DMS 273 (cell line): ENCODE measurements around the gene AGO3.
"Not testable (repeated sequence)": the region's sequence is repeated elsewhere in the genome, so short reads cannot be mapped to it uniquely, and the experiment has no call there.

Source experiments
- DNase-seq: peaks from one replicate; lab custom pipeline; 2025; ENCODE audit not compliant: unreplicated experiment; lab: John Stamatoyannopoulos, UW

The AGO3 gene

DNA sequence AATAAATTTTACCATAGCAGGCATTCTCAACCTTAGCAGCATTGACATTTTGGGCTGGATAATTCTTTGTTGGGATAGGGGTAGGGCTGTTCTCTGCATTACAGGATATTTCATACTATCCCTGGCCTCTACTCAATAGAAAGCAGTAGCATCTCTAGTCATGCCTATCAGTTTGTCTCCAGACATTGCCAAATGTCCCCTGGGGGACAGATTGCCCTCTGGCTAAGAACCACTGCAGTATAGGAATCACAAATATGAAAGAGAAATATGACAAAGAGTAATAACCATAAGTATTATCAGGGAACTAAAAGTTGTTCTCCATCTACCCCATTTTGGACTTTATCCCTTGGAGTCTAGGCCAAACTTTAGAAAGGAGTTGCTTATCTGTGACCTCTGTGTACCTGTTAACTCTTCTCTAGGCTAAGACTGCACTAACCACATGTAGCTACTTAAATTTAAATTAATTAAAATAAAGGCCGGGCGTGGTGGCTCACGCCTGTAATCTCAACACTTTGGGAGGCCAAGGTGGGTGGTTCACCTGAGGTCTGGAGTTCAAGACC lies 76.1 kb downstream of the AGO3 start:
- no peak for DNase-seq

DNA sequence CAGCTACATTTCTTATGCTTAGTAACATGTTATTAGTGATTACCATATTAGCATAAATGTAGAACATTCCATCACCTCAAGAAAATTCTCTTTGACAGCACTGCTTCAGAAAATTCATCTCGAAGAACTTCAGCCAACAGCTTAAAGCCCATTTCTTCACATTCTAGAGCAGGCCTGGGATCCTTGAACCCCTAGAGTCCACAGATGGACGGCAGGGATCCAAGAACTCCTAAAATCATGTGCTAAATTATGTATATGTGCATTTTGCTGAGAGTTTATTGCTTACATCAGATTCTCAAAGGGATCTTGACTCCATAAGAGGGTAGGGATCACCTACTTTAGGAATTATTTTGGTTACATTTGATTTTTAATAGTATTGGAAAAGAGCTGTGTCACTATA lies 76.8 kb downstream of the AGO3 start:
- DNase-seq, result no peak

DNA sequence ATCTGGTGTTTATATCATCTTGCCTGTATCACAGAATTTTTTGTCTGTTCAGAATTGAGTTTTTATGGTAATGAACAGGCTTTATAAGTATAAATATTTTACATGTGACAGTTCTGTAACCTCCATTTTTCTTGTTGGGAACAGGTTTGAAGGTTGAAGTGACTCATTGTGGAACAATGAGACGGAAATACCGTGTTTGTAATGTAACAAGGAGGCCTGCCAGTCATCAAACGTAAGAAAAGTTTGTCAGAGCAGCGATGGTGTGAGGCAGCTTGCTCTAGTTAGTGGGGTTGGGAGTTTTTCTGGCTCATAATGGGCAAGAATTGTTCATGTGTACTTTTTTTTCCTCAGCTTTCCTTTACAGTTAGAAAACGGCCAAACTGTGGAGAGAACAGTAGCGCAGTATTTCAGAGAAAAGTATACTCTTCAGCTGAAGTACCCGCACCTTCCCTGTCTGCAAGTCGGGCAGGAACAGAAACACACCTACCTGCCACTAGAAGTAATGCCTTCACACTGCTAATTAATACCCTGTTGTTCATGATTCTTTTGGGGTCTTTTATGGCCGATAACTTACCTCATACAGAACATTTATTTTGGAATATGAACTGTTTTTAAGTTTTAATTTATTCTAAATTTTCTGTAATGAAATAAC lies 77.8 kb downstream of the AGO3 start:
- DNase-seq, result no peak

DNA sequence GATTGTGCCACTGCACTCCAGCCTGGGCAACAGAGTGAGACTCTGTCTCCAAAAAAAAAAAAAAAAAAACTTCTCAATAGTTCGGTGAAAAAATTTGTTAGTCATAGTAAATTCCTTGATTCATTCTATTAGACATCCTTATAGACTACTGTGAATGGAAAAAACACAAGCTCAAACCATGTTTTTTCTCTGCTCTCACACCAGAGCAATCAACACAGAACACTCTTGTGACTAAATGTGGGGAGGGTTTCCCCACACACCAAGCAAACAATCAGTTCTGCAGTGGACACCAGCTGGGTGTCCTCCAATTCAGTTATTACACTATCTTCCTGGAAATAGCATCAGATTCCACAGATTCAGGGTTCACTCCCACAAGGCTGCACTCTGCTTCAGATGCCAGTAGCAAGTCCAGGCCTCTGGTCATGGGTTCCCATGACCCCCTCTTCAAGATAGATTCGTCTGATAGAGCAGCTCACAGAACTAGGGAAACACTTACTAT lies 83.9 kb downstream of the AGO3 start:
- DNase-seq, result no peak

DNA sequence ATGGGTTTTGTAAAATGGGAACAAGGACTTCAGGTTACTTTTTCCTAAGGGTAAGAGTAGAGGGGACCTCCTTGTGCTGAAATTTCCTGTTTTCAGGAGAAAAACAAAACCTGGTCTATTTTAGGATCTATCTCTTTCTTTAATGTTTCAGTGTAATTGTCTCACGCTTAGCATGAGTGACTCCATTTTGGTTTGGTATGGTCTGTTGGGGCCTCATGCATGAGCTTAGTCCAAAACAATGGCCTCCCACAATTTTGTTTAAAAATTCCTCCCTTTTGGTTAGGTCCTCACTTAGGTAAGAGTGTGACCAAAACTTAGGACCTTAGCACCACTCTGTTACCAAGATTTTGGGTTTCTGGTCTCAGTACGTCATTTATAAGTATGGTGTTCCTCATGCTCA lies 85.8 kb downstream of the AGO3 start:
- no peak for DNase-seq

DNA sequence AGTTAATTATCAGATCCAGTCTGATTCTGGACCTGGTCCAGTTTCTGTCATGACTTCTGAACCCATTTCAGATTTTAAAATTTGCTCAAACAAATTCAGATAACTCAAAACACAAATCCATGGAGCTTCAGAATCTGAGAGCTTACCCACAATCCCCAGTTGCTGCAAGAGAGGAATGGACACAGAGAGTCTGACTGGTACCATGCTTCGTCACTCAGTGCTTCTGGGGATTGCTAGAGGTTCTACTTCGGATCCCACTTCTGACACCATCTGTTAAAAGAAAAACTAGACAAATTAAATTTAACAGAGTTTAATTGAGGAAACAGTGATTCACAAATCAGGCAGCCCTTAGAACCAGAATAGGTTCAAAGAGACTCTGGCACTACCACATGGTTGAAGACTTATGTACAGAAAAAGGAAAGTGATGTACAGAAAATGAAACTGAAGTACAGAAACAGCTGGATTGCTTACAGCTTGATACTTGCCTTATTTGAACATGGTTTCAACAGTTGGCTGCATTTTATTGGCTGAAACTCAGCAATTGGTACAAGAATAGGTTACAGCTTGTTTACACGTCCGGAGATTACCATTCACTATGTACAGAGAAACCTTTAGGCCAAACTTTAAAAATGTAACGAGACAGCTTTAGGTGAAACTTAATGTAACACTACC lies 92.3 kb downstream of the AGO3 start:
- no peak for DNase-seq

DNA sequence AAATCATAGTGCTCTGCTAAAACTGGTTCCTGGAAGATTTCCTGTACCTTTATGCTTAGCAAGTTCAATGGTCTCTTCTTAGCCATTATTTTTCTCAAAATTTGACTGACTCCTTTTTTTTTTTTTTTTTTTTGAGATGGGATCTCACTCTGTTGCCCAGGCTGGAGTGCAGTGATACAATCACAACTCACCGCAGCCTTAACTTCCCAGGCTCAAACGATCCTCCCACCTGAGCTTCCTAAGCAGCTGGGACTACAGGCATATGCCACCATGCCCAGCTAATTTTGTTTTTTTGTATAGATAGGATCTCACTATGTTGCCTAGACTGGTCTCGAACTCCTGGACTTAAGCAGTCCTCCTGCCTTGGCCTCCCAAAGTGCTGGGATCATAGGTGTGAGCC lies 93.1 kb downstream of the AGO3 start:
- DNase-seq, result not testable (repeated sequence)

DNA sequence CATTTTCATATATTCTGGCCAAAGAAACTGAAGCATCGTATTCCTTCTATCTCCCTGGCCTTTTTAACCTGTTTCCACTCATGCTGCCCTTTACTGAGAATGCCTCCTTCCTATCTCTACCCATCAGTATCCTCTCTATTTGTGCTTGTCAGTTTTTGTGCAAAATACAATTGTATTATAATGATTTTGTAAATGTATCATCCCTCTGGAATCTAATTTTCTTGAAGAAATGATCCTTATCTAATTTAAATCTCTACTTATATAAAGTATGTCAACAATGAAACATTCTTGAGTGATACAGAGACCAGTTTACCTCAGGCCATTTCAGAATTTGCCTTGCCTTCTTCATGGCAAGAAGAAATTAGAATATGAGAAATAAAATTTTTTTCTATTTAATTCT lies 93.9 kb downstream of the AGO3 start:
- DNase-seq, result no peak

DNA sequence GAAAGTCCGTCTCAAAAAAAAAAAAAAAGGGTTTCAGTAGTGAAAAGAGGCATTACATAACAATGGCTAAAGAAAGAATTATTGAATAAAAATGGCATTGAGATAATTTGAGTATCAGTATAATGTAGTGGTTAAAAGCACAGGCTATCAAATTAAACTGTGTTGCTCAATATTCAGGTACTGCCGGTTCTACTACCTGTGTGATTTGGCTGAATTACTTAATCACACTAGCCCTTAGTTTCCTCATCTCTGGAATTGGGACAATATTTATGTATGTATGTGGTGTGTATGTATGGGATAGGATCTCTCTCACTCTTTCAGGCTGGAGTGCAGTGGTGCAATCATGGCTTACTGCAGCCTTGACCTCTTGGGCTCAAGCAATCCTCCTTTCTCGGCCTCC lies 96.9 kb downstream of the AGO3 start:
- no peak for DNase-seq

DNA sequence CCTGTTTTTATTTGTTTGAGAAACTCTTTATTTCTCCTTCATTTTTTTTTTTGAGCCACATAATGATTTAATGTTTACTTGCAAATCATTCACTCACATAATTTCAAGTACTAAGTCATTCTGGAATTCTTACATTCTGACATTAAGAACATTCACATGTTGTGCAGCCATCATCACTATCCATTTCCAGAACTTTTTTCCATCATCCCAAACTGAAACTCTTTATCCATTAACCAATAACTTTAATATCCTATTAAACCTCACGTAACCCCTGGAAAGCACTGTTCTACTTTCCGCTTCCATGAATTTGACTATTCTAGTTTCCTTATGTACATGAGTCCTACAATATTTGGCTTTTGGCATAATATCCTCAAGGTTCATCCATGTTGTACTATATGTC lies 100.5 kb downstream of the AGO3 start:
- DNase-seq, result no peak

DNA sequence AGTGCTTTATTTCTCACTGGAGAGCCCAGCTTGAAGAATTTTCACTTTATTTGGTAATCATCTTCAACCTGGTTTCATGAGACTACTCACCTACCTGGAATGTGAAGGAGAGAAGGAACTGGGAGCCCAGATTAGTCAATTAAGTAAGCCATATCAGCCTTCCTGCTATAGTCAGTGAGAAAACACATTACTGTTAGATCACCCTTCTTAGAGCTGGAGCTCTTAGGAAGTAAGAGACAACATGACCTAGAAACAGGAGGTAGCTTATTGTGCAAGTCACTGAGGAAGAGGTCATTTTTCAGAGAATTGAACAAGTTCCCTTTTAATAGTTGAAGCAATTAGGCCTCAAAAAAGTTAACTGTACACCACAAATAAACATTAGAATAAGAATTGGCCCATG lies 103.8 kb downstream of the AGO3 start:
- no peak for DNase-seq

DNA sequence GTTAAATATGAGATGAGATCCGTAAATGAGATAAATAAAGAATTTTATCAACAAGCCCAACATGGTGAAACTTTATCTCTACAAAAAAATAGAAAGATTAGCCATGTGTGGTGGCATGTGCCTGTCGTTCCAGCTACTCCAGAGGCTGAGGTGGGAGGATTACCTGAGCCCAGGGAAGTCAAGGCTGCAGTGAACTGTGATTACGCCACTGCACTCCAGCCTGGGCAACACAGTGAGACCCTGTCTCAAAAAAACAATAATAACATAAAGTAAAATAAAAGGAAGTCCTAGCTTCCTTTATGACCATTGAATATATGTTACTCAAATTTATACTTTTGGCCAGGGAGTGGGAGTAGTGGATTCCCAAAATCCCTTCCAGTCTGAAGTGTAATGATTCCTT lies 104.2 kb downstream of the AGO3 start:
- no peak for DNase-seq

DNA sequence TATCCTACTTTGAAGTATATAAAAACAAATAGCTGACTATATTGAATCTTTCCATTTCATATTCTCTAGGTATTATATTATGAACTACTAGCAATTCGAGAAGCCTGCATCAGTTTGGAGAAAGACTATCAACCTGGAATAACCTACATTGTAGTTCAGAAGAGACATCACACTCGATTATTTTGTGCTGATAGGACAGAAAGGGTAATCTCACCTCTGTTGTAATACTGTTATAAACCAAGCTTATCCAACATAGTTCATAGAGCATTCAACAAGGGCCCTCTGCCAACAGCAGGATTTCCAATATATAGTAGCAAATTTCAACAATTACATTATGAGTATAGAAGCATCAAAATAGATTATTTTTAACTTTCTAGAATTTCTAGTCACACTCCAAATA lies 109.3 kb downstream of the AGO3 start:
- DNase-seq, result no peak

DNA sequence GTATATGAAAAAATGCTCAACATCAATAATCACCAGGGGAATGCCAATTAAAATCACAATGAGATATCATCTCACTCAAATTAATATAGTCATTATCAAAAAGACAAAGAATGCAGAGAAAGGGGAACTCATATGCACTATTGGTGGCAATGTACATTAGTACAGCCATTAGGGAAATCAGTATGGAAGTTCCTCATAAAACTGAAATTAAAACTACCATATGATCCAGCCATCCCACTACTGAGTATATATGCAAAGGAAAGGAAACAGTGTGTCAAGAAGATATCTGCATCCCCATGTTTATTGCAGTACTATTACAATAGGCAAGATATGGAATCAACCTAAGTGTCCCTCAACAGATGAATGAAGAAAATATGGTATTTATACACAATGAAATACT lies 120.9 kb downstream of the AGO3 start:
- DNase-seq, result no peak

DNA sequence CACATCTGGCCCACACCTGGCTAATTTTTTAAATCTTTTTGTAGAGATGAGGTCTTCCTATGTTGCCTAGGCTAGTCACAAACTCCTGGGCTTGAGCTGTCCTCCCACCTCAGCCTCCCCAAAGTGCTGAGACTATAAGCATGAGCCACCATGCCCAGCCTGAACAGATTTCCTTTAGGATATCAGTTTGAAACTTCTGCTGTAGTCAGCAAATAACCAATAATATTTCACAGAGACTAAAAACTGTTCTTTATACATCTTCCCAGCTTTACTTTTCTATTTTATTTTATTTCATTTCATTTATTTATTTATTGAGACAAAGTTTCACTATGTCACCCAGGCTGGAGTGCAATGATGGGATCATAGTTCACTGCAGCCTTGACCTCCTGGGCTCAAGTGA lies 123.1 kb downstream of the AGO3 start:
- DNase-seq, result no peak

DNA sequence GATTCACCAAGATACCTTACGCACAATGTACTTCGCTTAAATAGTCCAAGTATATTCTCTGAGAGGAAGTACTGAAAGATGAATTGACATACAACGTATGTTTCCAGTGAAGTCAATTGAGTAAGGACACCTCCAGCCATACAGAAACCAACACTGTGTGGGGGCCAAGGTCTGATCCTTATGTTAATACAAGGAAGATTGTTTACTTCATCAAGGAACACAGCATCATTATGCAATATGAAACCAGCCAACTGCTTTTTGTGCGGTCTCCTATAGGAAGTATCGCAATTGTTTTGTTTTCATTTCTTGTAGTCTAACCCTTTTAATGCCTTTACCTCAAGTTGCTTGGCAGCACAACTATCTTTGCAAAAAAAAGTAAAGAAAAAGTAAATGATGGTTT lies 124.8 kb downstream of the AGO3 start:
- no peak for DNase-seq

DNA sequence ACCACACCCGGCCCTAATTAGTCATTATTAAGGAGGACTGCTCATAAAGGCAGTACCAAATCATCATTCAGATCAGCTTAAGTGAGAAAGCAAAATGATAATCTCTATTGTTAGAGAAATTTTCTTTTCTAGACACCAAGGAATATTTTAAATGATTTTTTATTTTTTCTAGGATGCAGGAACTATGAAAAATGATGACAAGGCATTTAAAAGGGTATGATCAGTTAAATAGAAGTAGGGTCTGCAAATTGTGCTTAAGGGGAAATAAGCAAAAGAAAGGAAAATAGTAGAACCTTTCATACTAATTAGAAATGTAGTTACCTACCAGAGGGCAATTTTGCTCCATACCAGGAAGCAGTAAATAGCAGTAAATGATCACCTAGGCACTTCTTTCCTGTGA lies 131.4 kb downstream of the AGO3 start:
- no peak for DNase-seq

DNA sequence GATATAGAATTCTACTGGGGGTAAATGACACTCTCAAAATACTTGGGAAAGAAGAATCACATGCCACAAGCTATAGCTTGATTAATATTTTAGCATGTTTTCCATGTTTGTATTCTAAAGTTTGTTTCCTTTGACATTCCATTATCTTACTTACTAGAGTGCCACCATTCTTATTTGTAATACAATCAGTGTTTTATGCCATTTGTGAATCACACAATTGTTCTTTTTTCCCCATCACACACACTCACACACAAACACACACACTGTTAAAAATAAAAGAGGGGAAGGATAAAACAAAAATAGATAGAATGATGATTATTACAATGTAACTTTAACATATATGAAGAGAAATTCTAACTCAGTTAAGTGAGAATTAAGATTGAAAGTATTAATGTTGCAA lies 137.0 kb downstream of the AGO3 start:
- DNase-seq, result no peak

DNA sequence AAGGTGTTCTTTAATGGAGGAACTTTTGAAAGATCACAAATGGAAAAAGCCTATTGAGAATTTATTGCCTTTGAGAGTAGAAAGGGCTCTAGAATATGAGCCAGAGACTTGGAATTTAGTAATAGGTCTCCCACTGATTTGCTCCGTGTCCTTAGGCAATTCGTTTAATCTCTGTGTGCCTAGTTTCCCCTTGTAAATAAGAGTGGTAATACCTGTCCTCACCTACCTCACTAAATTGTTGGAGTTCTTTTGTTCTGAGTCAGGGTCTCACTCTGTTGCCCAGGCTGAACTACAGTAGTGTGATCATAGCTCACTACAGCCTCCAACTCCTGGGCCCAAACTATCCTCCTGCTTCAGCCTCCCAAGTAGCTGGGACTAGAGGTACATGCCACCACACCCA lies 138.0 kb downstream of the AGO3 start:
- DNase-seq, result no peak

DNA sequence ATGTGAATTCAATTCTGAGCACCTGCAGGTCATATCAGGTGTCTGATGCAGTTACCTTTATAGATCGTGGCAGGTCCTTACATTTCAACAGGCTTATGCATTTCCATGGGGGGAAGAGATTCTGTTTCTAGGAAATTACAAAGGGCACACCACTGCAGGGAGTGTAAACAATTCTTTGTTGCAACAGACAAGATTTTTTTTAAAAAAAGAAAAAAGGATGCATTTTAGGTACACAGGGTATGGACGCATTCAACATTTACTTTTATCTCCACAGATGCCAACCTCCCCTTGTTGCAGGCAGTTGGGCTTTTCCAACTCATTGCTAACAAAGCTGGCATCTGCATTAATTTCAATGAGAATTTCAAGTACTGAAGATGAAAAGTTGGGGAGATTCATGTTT lies 139.4 kb downstream of the AGO3 start:
- no peak for DNase-seq

DNA sequence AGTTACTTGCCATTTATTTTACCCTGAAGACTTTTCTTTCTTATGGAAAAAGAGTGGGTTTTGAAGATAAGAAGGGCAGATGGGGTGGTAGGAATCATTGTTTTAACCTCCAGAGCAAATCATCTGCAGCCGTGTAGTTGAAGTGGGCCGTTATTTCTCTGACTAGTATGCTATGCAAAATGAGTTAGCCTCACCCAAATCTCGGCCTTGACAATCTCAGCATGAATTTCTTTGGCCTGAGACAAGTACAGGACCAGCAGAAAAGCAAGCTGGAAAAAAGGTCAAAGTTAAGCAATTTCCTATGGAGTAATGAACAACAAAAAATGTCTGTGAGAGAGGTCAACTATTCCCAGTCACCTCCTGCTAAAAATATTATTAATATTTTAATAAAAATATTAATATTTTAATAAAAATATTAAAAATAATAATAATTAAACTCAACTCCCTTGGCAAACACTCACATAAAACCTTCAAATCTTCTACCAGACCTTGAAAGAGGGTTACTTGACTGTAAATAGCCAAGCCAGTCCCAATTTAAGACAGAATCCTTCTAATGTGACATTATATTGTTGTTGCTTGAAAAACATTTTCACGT lies 146.2 kb downstream of the AGO3 start:
- DNase-seq, result peak; percentile 20

DNA sequence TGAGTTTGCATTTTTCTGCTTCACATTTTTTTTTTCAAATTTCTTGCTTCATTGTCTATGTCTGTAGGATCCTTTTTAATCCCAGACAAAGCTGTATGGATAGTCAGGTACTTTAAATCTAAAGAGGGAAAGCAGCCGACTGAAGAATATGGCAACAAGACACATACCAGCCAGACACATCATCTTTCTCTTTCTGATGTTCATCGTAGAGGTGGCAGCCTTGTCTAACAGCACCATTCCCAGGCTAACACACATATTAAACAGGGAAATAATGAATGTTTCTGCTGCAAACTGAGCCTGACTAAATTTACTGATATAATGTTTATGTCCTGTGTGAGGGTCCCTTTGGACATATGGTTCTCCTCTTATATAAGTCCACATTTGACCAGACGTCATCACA lies 149.3 kb downstream of the AGO3 start:
- DNase-seq, result no peak
